ENCODE measurements around the gene LRRN3.

The LRRN3 gene

DNA sequence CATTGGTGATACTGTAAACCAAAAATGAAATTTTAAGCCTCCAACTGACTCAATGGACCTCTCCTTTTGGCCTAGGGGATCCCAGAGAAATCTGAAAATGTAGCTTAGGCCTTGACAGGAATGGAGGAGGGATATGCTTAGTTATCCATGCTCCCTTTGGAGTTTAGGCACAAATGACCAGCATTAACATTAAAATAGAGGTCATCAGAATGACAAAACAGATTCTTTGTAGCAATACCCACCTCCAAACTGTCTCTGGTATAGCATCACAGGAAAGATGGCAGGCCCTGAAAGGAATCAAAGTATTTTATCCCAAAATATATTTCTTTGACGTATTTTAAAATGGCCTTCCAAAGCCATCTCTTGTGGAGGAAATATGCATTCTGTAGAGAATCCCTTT is 39.1 kb upstream of the LRRN3 start:
- Histone ChIP-seq H4K20me1 (ENCODE audit: insufficient read depth) (no peaks in the 10 kb centered on the region), H3K27me3 (ENCODE audit: insufficient read depth, low read depth) (no peaks in the 10 kb centered on the region), H3K27ac (no peak overlapping the region), H3K36me3 (ENCODE audit: insufficient read depth) (no peaks in the 10 kb centered on the region), H3K79me2 (ENCODE audit: insufficient read depth, low read depth) (no peaks in the 10 kb centered on the region), H3K9ac (no peak overlapping the region), H3K4me3 (IDR thresholded peaks at IDR 0.05; ENCODE audit: insufficient read depth, low read depth, low read length) (no peak overlapping the region), H3K4me2 (no peak overlapping the region), H3K4me1 (ENCODE audit: low read depth, poor library complexity, severe bottlenecking) (peaks cover 10% of the 10 kb centered on the region), H2AFZ (ENCODE audit: low read depth) (no peak overlapping the region)
- TF ChIP-seq, protein P1, sequence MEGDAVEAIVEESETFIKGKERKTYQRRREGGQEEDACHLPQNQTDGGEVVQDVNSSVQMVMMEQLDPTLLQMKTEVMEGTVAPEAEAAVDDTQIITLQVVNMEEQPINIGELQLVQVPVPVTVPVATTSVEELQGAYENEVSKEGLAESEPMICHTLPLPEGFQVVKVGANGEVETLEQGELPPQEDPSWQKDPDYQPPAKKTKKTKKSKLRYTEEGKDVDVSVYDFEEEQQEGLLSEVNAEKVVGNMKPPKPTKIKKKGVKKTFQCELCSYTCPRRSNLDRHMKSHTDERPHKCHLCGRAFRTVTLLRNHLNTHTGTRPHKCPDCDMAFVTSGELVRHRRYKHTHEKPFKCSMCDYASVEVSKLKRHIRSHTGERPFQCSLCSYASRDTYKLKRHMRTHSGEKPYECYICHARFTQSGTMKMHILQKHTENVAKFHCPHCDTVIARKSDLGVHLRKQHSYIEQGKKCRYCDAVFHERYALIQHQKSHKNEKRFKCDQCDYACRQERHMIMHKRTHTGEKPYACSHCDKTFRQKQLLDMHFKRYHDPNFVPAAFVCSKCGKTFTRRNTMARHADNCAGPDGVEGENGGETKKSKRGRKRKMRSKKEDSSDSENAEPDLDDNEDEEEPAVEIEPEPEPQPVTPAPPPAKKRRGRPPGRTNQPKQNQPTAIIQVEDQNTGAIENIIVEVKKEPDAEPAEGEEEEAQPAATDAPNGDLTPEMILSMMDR (conservative IDR thresholded peaks at IDR 0.05; ENCODE audit: low read depth, low read length) = no peak

DNA sequence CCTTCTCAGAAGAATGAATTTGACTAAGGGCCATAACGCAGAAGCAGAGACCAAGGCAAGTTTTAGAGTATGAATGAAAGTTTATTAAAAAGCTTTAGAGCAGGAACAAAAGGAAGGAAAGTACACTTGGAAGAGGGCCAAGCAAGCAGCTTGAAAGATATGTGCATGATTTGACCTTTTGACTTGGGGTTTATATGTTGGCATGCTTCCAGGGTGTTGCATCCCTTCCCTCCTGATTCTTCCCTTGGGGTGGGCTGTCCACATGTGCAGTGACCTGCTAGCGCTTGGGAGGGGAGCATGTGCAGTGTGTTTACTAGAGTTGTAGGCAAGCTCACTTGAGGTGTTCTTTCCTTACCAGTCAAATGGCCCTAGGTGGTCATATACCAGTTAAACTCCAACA is 37.9 kb upstream of the LRRN3 start:
- H3K36me3 ChIP-seq (ENCODE audit: insufficient read depth) = no peaks in the 10 kb centered on the region
- H3K4me1 ChIP-seq (ENCODE audit: low read depth, poor library complexity, severe bottlenecking) = peaks cover 10% of the 10 kb centered on the region
- no peaks in the 10 kb centered on the region for H3K79me2 ChIP-seq (ENCODE audit: insufficient read depth, low read depth)
- TF ChIP-seq, protein P1 (conservative IDR thresholded peaks at IDR 0.05; ENCODE audit: low read depth, low read length) = no peak
- H4K20me1 ChIP-seq (ENCODE audit: insufficient read depth) = no peaks in the 10 kb centered on the region
- H3K27ac ChIP-seq = no peak overlapping the region
- H3K27me3 ChIP-seq (ENCODE audit: insufficient read depth, low read depth) = no peaks in the 10 kb centered on the region
- H2AFZ ChIP-seq (ENCODE audit: low read depth) = no peak overlapping the region
- no peak overlapping the region for H3K4me2 ChIP-seq
- no peak overlapping the region for H3K9ac ChIP-seq
- no peak overlapping the region for H3K4me3 ChIP-seq (IDR thresholded peaks at IDR 0.05; ENCODE audit: insufficient read depth, low read depth, low read length)

DNA sequence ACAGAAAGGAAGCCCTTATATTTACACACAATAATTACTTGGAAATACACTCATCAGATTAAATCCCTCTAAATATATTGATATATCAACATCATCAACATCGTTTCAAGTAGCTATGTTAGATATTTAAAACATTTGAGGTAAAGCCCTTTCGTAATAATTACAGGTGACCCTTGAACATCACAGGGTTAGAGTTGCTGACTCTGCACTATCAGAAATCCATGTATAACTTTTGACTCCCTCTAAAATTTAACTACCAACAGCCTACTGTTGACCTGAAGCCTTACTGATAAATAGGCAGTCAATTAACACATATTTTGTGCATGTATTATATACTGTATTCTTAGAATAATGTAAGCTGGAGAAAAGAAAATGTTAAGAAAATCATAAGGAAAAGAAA is 34.6 kb upstream of the LRRN3 start:
- Histone ChIP-seq H4K20me1 (ENCODE audit: insufficient read depth) (no peaks in the 10 kb centered on the region), H3K4me3 (IDR thresholded peaks at IDR 0.05; ENCODE audit: insufficient read depth, low read depth, low read length) (no peak overlapping the region), H3K79me2 (ENCODE audit: insufficient read depth, low read depth) (no peaks in the 10 kb centered on the region), H3K27me3 (ENCODE audit: insufficient read depth, low read depth) (no peaks in the 10 kb centered on the region), H2AFZ (ENCODE audit: low read depth) (no peak overlapping the region), H3K4me2 (no peak overlapping the region), H3K36me3 (ENCODE audit: insufficient read depth) (no peaks in the 10 kb centered on the region), H3K9ac (no peak overlapping the region), H3K4me1 (ENCODE audit: low read depth, poor library complexity, severe bottlenecking) (peaks cover 10% of the 10 kb centered on the region), H3K27ac (no peak overlapping the region)
- TF ChIP-seq, protein P1 (conservative IDR thresholded peaks at IDR 0.05; ENCODE audit: low read depth, low read length) = no peak

DNA sequence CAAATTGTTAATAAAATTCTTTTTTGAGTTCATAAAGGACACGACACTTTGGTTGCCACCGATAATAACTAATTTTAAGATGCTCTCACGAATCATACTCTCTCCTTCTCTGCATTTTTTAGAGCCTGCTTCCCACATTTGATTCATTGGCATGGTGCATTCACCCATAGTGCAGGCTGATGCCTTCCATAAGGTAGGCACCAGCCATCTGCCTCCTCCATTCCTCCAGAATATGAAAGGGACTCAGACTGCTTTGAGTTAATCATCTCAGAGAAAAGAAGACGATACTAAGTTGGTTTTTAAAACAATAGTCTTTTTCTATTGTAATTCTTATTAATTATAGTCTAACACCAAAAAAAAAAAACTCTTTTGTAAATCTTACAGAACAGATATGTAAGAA is 33.9 kb upstream of the LRRN3 start:
- TF ChIP-seq, protein P1 (conservative IDR thresholded peaks at IDR 0.05; ENCODE audit: low read depth, low read length) = no peak

More for the DNA sequence above, 33.9 kb upstream of the LRRN3 start:
- no peak overlapping the region for H3K4me3 ChIP-seq (IDR thresholded peaks at IDR 0.05; ENCODE audit: insufficient read depth, low read depth, low read length)
- no peaks in the 10 kb centered on the region for H3K79me2 ChIP-seq (ENCODE audit: insufficient read depth, low read depth)
- no peak overlapping the region for H3K4me2 ChIP-seq
- no peaks in the 10 kb centered on the region for H3K36me3 ChIP-seq (ENCODE audit: insufficient read depth)
- no peak overlapping the region for H2AFZ ChIP-seq (ENCODE audit: low read depth)
- no peak overlapping the region for H3K9ac ChIP-seq
- H3K27me3 ChIP-seq (ENCODE audit: insufficient read depth, low read depth) = no peaks in the 10 kb centered on the region
- H3K4me1 ChIP-seq (ENCODE audit: low read depth, poor library complexity, severe bottlenecking) = peaks cover 10% of the 10 kb centered on the region
- H4K20me1 ChIP-seq (ENCODE audit: insufficient read depth) = no peaks in the 10 kb centered on the region
- no peak overlapping the region for H3K27ac ChIP-seq
